ENCODE measurements around the gene MAPRE3.

GRCh38 chr2:27042159-27042661 is 71.8 kb downstream of the MAPRE3 start:
- TF ChIP-seq, protein P1, sequence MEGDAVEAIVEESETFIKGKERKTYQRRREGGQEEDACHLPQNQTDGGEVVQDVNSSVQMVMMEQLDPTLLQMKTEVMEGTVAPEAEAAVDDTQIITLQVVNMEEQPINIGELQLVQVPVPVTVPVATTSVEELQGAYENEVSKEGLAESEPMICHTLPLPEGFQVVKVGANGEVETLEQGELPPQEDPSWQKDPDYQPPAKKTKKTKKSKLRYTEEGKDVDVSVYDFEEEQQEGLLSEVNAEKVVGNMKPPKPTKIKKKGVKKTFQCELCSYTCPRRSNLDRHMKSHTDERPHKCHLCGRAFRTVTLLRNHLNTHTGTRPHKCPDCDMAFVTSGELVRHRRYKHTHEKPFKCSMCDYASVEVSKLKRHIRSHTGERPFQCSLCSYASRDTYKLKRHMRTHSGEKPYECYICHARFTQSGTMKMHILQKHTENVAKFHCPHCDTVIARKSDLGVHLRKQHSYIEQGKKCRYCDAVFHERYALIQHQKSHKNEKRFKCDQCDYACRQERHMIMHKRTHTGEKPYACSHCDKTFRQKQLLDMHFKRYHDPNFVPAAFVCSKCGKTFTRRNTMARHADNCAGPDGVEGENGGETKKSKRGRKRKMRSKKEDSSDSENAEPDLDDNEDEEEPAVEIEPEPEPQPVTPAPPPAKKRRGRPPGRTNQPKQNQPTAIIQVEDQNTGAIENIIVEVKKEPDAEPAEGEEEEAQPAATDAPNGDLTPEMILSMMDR (conservative IDR thresholded peaks at IDR 0.05 in 1 of 2, IDR thresholded peaks at IDR 0.05 in 1 of 2; ENCODE audit: low read depth in 1 of 2, low read length in 2 of 2): no peak
- no peak for TF ChIP-seq EZH2 (IDR thresholded peaks at IDR 0.05; ENCODE audit: low read length, missing control alignments)

All from fibroblast of lung (primary cell).